Lower leg skin (tissue), 3 donors: ENCODE results near the gene SULT1A1.

Experiments
- POLR2A ChIP-seq, 2 donors: fragments of 450-650 bp; IDR thresholded peaks; one replicate each; pipeline ENCODE4 v1.6.1; 2016 to 2017; ENCODE audit warnings: antibody characterized with exemption in 2 of 2, mild to moderate bottlenecking in 1 of 2, moderate library complexity in 1 of 2
- TF ChIP-seq, protein P1 (sequence below), 3 donors: fragments of 450-650 bp; IDR thresholded peaks; one replicate each; pipeline ENCODE4 v1.5.1; 2016; ENCODE audit warnings: antibody characterized with exemption in 3 of 3, mild to moderate bottlenecking in 3 of 3, moderate library complexity in 2 of 3

DNA sequence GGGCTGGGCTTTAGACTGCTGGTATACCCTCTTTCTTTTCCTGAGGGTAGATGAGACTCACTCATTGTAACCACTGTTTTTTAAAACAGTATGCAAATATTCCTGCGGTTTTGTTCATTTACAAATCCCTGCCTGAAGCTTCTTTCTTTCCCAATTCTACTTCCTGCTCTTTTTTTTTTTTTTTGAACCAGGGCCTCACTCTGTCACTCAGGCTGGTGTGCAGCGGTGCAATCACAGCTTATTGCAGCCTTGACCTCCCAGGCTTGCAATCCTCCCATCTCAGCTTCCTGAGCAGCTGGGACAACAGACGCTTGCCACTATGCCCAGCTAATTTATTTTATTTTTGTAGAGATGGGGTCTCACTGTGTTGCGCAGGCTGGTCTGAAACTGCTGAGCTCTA is 8.0 kb upstream of the SULT1A1 start:
- TF ChIP-seq POLR2A (IDR thresholded peaks at IDR 0.05) = no peak
- TF ChIP-seq, protein P1, sequence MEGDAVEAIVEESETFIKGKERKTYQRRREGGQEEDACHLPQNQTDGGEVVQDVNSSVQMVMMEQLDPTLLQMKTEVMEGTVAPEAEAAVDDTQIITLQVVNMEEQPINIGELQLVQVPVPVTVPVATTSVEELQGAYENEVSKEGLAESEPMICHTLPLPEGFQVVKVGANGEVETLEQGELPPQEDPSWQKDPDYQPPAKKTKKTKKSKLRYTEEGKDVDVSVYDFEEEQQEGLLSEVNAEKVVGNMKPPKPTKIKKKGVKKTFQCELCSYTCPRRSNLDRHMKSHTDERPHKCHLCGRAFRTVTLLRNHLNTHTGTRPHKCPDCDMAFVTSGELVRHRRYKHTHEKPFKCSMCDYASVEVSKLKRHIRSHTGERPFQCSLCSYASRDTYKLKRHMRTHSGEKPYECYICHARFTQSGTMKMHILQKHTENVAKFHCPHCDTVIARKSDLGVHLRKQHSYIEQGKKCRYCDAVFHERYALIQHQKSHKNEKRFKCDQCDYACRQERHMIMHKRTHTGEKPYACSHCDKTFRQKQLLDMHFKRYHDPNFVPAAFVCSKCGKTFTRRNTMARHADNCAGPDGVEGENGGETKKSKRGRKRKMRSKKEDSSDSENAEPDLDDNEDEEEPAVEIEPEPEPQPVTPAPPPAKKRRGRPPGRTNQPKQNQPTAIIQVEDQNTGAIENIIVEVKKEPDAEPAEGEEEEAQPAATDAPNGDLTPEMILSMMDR (IDR thresholded peaks at IDR 0.05) = no peak
